Peyer's patch (tissue), 4 donors: Measurements from ENCODE around the gene PLEKHM2. TPM values are rescaled to one million over a fixed set of nuclear protein-coding genes. Genes with fewer than 3 reads are reported as not detected.

Source experiments
- DNase-seq, 3 donors: peaks; one replicate each; pipeline ENCODE4 v3.0.0-alpha.2; 2017 to 2019
- H3K27ac ChIP-seq, 4 donors: fragments of 200-600 bp; sonication (generic); one replicate each; pipeline ENCODE4 v1.5.1; 2016 to 2019
- H3K27me3 ChIP-seq, 2 donors: fragments of 200-600 bp; sonication (generic); one replicate each; pipeline ENCODE4 v1.5.1; 2019
- H3K36me3 ChIP-seq, 3 donors: fragments of 200-600 bp; sonication (generic); one replicate each; pipeline ENCODE4 v1.5.1; 2016 to 2019
- H3K4me1 ChIP-seq, 4 donors: fragments of 200-600 bp; sonication (generic); one replicate each; pipeline ENCODE4 v1.5.1; 2016 to 2019
- H3K4me3 ChIP-seq, 4 donors: fragments of 200-600 bp; sonication (generic); 1 replicate in 3 of 4; 2 replicates in 1 of 4; pipeline ENCODE4 v1.5.1; 2016 to 2019; ENCODE audit warnings: mild to moderate bottlenecking in 1 of 4
- H3K9me3 ChIP-seq, 4 donors: fragments of 200-600 bp; sonication (generic); one replicate each; pipeline ENCODE4 v1.5.1; 2016 to 2019; ENCODE audit warnings: mild to moderate bottlenecking in 1 of 4
- POLR2A ChIP-seq, 2 donors: fragments of 450-650 bp; IDR thresholded peaks; one replicate each; pipeline ENCODE4 v1.5.1; 2017; ENCODE audit warnings: antibody characterized with exemption in 2 of 2, mild to moderate bottlenecking in 2 of 2, moderate library complexity in 2 of 2
- total RNA-seq, 4 donors: library from RNA; depleted of rRNA; stranded (reverse); fragments of >200 nt; gene quantifications; one replicate each; pipeline ENCODE4 v1.1.0, GENCODE V29; 2016
- TF ChIP-seq, protein P1 (sequence below), 6 experiments: fragments of 450-650 bp in 4 of 6; fragments of 200-600 bp in 2 of 6; sonication (generic) in 1 of 6; IDR thresholded peaks; one replicate each; pipeline ENCODE4 v1.5.1; 2017 to 2019; ENCODE audit warnings: antibody characterized with exemption in 6 of 6, mild to moderate bottlenecking in 3 of 6, moderate library complexity in 1 of 6

The PLEKHM2 gene
- total RNA-seq, 4 donors from 2014 or later: 20.0 to 63.5 (median 37.7) TPM

- H3K9me3 ChIP-seq: no peaks in the 10 kb centered on the region
- no peaks in the 10 kb centered on the region for H3K4me1 ChIP-seq
- no peak overlapping the region for H3K4me3 ChIP-seq
- DNase-seq: no peak
- TF ChIP-seq, protein P1, sequence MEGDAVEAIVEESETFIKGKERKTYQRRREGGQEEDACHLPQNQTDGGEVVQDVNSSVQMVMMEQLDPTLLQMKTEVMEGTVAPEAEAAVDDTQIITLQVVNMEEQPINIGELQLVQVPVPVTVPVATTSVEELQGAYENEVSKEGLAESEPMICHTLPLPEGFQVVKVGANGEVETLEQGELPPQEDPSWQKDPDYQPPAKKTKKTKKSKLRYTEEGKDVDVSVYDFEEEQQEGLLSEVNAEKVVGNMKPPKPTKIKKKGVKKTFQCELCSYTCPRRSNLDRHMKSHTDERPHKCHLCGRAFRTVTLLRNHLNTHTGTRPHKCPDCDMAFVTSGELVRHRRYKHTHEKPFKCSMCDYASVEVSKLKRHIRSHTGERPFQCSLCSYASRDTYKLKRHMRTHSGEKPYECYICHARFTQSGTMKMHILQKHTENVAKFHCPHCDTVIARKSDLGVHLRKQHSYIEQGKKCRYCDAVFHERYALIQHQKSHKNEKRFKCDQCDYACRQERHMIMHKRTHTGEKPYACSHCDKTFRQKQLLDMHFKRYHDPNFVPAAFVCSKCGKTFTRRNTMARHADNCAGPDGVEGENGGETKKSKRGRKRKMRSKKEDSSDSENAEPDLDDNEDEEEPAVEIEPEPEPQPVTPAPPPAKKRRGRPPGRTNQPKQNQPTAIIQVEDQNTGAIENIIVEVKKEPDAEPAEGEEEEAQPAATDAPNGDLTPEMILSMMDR (IDR thresholded peaks at IDR 0.05): no peak
- no peak for TF ChIP-seq POLR2A (IDR thresholded peaks at IDR 0.05)
- no peaks in the 10 kb centered on the region for H3K27me3 ChIP-seq
- peaks cover 0 to 91% (median 0%) of the 10 kb centered on the region in 3 donors for H3K36me3 ChIP-seq
- H3K27ac ChIP-seq: no peak overlapping the region
These were observed 38.3 kb downstream of the PLEKHM2 start for GRCh38 chr1:15722411-15722810.

DNA sequence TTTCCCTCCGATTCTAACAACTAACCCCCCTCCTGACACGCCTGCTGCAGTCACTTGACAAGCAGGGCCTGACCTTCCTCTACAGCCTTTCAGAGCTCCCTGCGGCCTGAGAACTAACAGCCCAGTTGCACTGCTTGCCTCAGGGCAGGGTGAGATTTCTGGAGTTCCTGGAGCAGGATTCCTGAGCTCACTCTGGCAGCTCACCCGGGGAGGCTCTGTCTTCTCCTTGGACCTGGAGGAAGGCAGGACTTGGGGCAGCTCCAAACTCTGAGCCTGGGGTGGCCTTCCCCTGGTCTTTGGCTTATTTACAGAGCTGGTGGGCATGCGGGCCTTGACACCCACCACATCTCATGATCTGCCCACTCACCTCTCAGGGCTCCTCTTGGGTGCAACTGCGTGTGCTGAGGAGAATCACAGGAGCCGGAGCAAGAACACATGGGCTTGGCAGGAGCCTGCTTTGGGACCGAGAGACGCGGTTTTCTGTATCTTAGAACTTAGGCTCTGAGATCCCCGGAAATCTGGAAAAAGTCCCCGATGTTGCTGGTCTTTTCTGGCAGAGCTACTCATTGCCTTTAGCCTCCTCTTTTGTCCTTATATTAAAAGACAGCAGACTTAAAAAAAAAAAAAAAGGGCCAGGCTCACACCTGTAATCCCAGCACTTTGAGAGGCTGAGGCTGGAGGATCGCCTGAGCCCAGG, 38.9 kb downstream of the PLEKHM2 start:
- H3K27me3 ChIP-seq: no peaks in the 10 kb centered on the region
- H3K4me3 ChIP-seq: no peak overlapping the region
- H3K36me3 ChIP-seq: peaks cover 0 to 91% (median 0%) of the 10 kb centered on the region in 3 donors
- no peaks in the 10 kb centered on the region for H3K9me3 ChIP-seq
- TF ChIP-seq POLR2A (IDR thresholded peaks at IDR 0.05): no peak
- TF ChIP-seq, protein P1 (IDR thresholded peaks at IDR 0.05): no peak
- H3K27ac ChIP-seq: no peak overlapping the region
- no peak for DNase-seq
- H3K4me1 ChIP-seq: no peaks in the 10 kb centered on the region

DNA sequence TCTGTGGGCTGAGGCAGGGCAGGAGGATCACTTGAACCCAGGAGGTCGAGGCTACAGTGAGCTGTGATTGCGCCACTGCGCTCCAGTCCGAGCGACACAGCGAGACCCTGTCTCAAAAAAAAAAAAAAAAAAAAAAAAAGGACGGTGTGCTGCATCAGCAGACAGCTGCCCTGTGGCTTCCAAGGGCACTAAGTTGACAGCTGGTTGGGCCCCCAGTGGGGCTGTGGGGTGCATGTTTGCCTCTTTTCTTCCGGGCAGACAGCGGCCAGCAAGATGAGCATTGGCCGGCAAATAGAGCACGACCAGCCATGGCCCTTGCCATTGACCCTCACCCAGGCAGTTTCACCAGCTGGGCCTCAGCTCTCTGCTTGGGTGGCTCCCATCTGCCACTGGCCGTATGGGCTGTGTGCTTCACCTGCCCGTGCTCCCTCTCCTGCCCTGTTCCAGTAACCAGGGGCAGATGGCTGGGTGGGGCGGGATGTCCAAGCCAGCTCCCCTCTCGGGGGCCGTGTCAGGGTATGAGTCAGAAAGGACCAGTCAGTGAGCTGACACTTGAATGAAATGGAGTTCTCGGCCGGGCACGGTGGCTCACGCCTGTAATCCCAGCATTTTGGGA, 39.6 kb downstream of the PLEKHM2 start:
- H3K4me3 ChIP-seq: no peak overlapping the region
- DNase-seq: no peak
- H3K36me3 ChIP-seq: peaks cover 0 to 91% (median 0%) of the 10 kb centered on the region in 3 donors
- no peak overlapping the region for H3K27ac ChIP-seq
- H3K27me3 ChIP-seq: no peaks in the 10 kb centered on the region
- no peaks in the 10 kb centered on the region for H3K9me3 ChIP-seq
- no peaks in the 10 kb centered on the region for H3K4me1 ChIP-seq
- TF ChIP-seq POLR2A (IDR thresholded peaks at IDR 0.05): no peak
- TF ChIP-seq, protein P1 (IDR thresholded peaks at IDR 0.05): no peak

DNA sequence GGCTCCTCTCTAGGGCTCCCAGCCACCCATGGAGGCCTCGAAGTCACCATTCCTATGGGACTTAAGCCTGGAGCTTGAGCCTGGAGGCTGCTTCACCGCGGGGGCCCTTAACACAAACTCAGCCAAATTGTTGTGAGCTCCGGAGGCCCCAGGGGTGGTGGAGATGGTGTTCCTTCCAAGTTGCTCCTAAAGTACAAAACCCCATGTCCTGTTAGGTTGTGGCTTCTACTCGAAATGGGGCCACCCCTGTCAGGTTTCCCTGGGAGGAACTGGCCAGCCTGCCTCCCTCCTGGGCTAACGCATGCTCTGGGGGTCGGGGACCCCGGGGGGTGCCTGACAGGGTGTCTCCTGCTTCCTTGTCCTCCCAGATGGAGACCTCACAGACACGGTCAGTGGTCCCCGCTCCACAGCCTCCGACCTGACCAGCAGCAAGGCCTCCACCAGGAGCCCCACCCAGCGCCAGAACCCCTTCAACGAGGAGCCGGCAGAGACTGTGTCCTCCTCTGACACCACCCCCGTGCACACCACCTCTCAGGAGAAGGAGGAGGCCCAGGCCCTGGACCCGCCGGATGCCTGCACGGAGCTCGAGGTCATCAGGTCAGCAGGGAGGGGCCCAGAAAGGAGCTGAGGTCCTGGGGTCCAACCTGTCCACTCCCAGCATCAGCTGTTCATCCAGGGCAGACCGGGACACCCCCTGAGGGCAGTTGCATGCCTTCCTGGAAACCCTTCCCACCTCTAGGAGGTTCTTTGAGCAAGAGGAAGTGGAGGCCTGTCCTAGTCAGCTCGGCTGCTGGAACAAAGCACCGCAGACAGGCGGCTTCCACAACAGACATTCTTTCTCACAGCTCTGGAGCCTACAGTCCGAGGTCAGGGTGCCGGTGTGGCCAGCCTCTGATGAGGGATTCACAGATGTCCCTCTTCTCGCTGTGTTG, 41.1 kb downstream of the PLEKHM2 start:
- no peaks in the 10 kb centered on the region for H3K27me3 ChIP-seq
- H3K4me1 ChIP-seq: no peaks in the 10 kb centered on the region
- TF ChIP-seq, protein P1 (IDR thresholded peaks at IDR 0.05): no peak
- no peak for TF ChIP-seq POLR2A (IDR thresholded peaks at IDR 0.05)
- DNase-seq: no peak
- H3K9me3 ChIP-seq: no peaks in the 10 kb centered on the region
- peaks cover 0 to 90% (median 0%) of the 10 kb centered on the region in 3 donors for H3K36me3 ChIP-seq
- H3K27ac ChIP-seq: no peak overlapping the region
- no peak overlapping the region for H3K4me3 ChIP-seq

DNA sequence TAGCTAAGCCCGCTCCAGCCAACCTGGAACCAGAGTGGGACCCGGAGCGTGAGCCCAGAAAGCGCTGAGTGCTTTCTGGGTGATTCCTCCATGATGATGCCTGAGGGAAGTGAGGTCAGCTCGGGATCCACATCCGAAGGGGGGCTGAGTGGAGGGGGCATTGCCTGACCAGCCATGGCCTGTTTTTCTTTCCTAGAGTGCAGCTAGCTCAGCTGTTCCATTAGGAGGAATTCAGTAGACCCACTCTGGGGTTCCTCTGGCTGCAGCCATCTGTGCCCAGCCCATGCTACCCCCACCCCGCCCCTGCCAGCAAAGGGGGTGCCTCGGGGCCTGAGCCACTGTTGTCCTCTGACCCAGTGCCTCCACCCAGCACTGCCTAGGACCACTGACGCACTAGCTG, 42.4 kb downstream of the PLEKHM2 start:
- no peak for TF ChIP-seq POLR2A (IDR thresholded peaks at IDR 0.05)
- TF ChIP-seq, protein P1 (IDR thresholded peaks at IDR 0.05): no peak
- no peak for DNase-seq
- Histone ChIP-seq H3K4me1 (no peaks in the 10 kb centered on the region), H3K4me3 (no peak overlapping the region), H3K36me3 (peaks cover 0 to 90% (median 0%) of the 10 kb centered on the region in 3 donors), H3K9me3 (no peaks in the 10 kb centered on the region), H3K27me3 (no peaks in the 10 kb centered on the region), H3K27ac (no peak overlapping the region)
